Activated naive CD8-positive, alpha-beta T cell (primary cell): Measurements from ENCODE around the gene RAD21L1.
"Not testable (repeated sequence)": the region's sequence is repeated elsewhere in the genome, so short reads cannot be mapped to it uniquely, and the experiment has no call there.

Source experiments
- H3K27ac Mint-ChIP-seq: one replicate; pipeline ENCODE4 v1.8.0; 2021; ENCODE audit warnings: mixed read lengths
- H3K27me3 Mint-ChIP-seq: one replicate; pipeline ENCODE4 v1.8.0; 2021; ENCODE audit warnings: mixed read lengths
- H3K36me3 Mint-ChIP-seq: one replicate; pipeline ENCODE4 v1.8.0; 2021; ENCODE audit warnings: mixed read lengths
- H3K4me1 Mint-ChIP-seq: one replicate; pipeline ENCODE4 v1.8.0; 2021; ENCODE audit warnings: low read depth, mixed read lengths
- H3K4me3 Mint-ChIP-seq: one replicate; pipeline ENCODE4 v1.8.0; 2021; ENCODE audit warnings: mild to moderate bottlenecking, mixed read lengths
- H3K9me3 Mint-ChIP-seq: one replicate; pipeline ENCODE4 v1.8.0; 2021; ENCODE audit warnings: low read depth, mixed read lengths

The RAD21L1 gene

DNA sequence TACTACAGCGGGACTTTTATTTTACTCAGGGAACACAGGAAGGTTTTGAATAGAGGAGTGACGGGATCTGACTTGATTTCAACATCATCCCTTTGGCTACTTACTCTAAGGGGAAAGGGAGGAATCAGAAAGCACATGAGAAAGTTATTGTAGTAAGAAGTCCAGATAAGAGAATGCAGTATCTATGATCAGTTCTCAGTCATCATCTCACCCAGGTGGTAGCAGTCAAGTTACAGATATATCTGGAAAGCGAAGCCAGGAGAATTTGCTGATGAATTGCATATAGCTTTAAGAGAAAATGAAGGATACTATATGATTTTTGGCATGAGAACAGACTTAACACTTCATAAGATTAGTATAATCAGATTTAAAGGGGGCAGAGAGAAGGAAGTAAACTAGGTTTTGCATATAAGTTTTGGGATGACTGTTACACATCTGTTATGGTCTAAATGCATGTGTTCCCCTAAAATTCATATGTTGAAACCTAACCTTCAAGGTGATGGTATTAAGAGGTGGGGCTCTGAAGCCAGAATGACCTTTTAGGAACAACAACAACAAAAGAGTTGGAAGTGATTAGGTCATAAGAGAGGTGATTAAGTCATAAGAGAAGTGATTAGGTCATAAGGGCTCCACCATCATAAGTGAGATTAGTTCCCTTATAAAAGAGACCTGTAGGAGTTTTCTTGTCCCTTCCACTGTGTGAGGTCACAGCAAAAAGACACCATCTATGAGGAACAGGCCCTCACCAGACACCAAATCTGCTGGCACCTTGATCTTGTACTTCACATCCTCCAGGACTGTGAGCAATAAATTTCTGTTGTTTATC lies 6.7 kb downstream of the RAD21L1 start:
- Mint-ChIP-seq H3K4me3 (no peak overlapping the region), H3K27ac (no peak overlapping the region), H3K27me3 (peaks cover 1% of the 10 kb centered on the region), H3K4me1 (no peaks in the 10 kb centered on the region), H3K36me3 (no peaks in the 10 kb centered on the region), H3K9me3 (no peaks in the 10 kb centered on the region)

GRCh38 chr20:1240549-1240948 lies 14.7 kb downstream of the RAD21L1 start:
- peaks cover 2% of the 10 kb centered on the region for H3K27me3 Mint-ChIP-seq
- H3K4me3 Mint-ChIP-seq: no peak overlapping the region
- no peaks in the 10 kb centered on the region for H3K36me3 Mint-ChIP-seq
- H3K4me1 Mint-ChIP-seq: peaks cover 3% of the 10 kb centered on the region
- no peaks in the 10 kb centered on the region for H3K9me3 Mint-ChIP-seq
- no peak overlapping the region for H3K27ac Mint-ChIP-seq

GRCh38 chr20:1241456-1241855 lies 15.6 kb downstream of the RAD21L1 start:
- peaks cover 2% of the 10 kb centered on the region for H3K27me3 Mint-ChIP-seq
- no peak overlapping the region for H3K27ac Mint-ChIP-seq
- H3K36me3 Mint-ChIP-seq: no peaks in the 10 kb centered on the region
- H3K9me3 Mint-ChIP-seq: no peaks in the 10 kb centered on the region
- H3K4me3 Mint-ChIP-seq: no peak overlapping the region
- H3K4me1 Mint-ChIP-seq: peaks cover 3% of the 10 kb centered on the region

- H3K4me1 Mint-ChIP-seq: peaks cover 3% of the 10 kb centered on the region
- no peaks in the 10 kb centered on the region for H3K9me3 Mint-ChIP-seq
- no peak overlapping the region for H3K27ac Mint-ChIP-seq
- peaks cover 2% of the 10 kb centered on the region for H3K27me3 Mint-ChIP-seq
- H3K4me3 Mint-ChIP-seq: no peak overlapping the region
- H3K36me3 Mint-ChIP-seq: no peaks in the 10 kb centered on the region
Measured at GRCh38 chr20:1242099-1242498, 16.3 kb downstream of the RAD21L1 start.

DNA sequence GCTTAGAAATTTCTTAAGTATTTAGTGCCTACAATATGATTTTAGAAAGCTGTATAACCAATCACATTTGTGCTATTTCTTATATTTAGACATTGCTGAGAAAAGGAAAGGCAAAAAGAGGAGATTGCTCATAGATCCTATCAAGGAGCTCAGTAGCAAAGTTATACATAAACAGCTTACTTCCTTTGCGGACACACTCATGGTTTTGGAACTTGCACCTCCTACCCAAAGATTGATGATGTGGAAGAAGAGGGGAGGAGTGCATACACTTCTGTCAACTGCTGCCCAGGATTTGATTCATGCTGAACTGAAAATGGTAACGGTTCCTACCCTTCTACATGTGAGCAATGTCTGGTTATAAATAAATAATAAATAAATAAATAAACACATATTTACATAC lies 16.7 kb downstream of the RAD21L1 start:
- Mint-ChIP-seq H3K9me3 (no peaks in the 10 kb centered on the region), H3K4me1 (peaks cover 4% of the 10 kb centered on the region), H3K4me3 (no peak overlapping the region), H3K27ac (no peak overlapping the region), H3K27me3 (peaks cover 2% of the 10 kb centered on the region), H3K36me3 (no peaks in the 10 kb centered on the region)

DNA sequence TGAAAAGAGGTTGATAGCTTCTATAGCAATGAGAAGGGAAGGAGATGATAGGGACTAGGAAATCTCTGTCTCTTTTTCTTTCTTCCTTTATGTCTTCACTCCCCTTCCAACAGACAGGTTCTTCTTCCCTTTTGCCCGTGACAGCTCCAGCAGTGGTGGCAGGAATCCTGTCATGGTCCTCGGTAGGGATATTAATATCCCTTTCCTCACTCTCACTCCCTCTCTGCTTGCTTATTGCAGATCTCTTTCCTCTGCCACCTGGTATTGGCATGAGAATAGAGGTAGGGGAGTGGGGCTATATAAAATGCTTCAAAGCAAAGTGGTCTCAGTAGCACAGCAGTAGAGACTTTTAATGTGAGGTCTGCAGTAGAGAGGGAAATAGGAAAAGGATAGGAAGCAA lies 19.7 kb downstream of the RAD21L1 start:
- Mint-ChIP-seq H3K4me3 (no peak overlapping the region), H3K27me3 (peaks cover 2% of the 10 kb centered on the region), H3K9me3 (no peaks in the 10 kb centered on the region), H3K36me3 (no peaks in the 10 kb centered on the region), H3K4me1 (peaks cover 7% of the 10 kb centered on the region), H3K27ac (no peak overlapping the region)

DNA sequence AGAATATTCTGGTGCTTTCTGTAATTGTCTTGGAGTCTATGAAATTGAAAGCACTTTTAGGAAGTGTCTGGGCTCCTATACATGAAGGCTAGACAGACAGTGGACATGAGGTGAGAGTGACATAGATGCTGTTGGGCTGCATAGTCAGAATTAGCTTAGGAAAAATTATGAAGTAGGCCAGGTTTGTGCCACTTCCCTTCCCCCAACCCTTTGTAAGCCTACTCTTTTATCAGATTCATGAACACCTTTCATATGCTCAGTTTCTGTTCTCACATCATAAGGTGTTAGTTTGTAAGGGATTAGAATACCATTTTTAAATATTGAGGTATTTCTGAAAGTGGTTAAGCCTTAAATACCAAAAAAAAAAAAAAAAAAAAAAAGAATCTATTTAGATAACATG lies 21.8 kb downstream of the RAD21L1 start:
- Mint-ChIP-seq H3K27me3 (no peaks in the 10 kb centered on the region), H3K4me1 (peaks cover 18% of the 10 kb centered on the region), H3K36me3 (no peaks in the 10 kb centered on the region), H3K27ac (no peak overlapping the region), H3K9me3 (no peaks in the 10 kb centered on the region), H3K4me3 (no peak overlapping the region)

GRCh38 chr20:1250282-1250681 lies 24.4 kb downstream of the RAD21L1 start:
- H3K27me3 Mint-ChIP-seq, H3K27ac Mint-ChIP-seq, H3K4me3 Mint-ChIP-seq, H3K36me3 Mint-ChIP-seq, H3K9me3 Mint-ChIP-seq: not testable (repeated sequence)
- peaks cover 18% of the 10 kb centered on the region for H3K4me1 Mint-ChIP-seq

GRCh38 chr20:1252416-1252815 lies 26.6 kb downstream of the RAD21L1 start:
- Mint-ChIP-seq H3K9me3 (no peaks in the 10 kb centered on the region), H3K27me3 (no peaks in the 10 kb centered on the region), H3K27ac (no peak overlapping the region), H3K36me3 (no peaks in the 10 kb centered on the region), H3K4me1 (peaks cover 17% of the 10 kb centered on the region), H3K4me3 (no peak overlapping the region)

DNA sequence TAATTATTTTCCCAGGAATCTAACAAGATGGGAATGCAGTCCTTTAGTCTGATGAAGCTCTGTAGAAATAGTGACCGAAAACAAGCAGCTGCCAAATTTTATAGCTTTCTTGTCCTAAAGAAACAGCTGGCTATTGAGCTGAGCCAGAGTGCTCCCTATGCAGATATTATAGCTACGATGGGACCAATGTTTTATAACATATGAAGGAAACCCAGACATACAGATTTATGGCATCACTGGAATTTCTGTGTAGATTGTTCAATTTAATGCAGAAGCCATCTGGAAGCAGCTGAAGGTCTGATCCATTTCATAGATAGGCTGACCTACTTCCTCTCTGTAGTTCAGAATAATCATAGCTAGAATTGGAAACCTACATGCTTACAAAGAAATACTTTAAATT lies 28.4 kb downstream of the RAD21L1 start:
- Mint-ChIP-seq H3K27ac (no peak overlapping the region), H3K4me1 (peaks cover 13% of the 10 kb centered on the region), H3K36me3 (no peaks in the 10 kb centered on the region), H3K4me3 (no peak overlapping the region), H3K9me3 (no peaks in the 10 kb centered on the region), H3K27me3 (no peaks in the 10 kb centered on the region)

- H3K27ac Mint-ChIP-seq: no peak overlapping the region
- no peaks in the 10 kb centered on the region for H3K36me3 Mint-ChIP-seq
- H3K27me3 Mint-ChIP-seq: no peaks in the 10 kb centered on the region
- H3K9me3 Mint-ChIP-seq: no peaks in the 10 kb centered on the region
- no peak overlapping the region for H3K4me3 Mint-ChIP-seq
- peaks cover 13% of the 10 kb centered on the region for H3K4me1 Mint-ChIP-seq
Measured at GRCh38 chr20:1255675-1256074, 29.8 kb downstream of the RAD21L1 start.

- Mint-ChIP-seq H3K36me3 (peaks cover 2% of the 10 kb centered on the region), H3K27me3 (peaks cover 1% of the 10 kb centered on the region), H3K27ac (peak overlapping the region; percentile 96), H3K4me1 (peaks cover 52% of the 10 kb centered on the region), H3K4me3 (peak overlapping the region; percentile 47), H3K9me3 (no peaks in the 10 kb centered on the region)
Measured at GRCh38 chr20:1263853-1264252, 38.0 kb downstream of the RAD21L1 start.

GRCh38 chr20:1264727-1265126 lies 38.9 kb downstream of the RAD21L1 start:
- H3K27me3 Mint-ChIP-seq: peaks cover 1% of the 10 kb centered on the region
- no peaks in the 10 kb centered on the region for H3K9me3 Mint-ChIP-seq
- H3K36me3 Mint-ChIP-seq: peaks cover 2% of the 10 kb centered on the region
- H3K27ac Mint-ChIP-seq: peak overlapping the region; percentile 96
- H3K4me3 Mint-ChIP-seq: peak overlapping the region; percentile 95
- peaks cover 61% of the 10 kb centered on the region for H3K4me1 Mint-ChIP-seq

DNA sequence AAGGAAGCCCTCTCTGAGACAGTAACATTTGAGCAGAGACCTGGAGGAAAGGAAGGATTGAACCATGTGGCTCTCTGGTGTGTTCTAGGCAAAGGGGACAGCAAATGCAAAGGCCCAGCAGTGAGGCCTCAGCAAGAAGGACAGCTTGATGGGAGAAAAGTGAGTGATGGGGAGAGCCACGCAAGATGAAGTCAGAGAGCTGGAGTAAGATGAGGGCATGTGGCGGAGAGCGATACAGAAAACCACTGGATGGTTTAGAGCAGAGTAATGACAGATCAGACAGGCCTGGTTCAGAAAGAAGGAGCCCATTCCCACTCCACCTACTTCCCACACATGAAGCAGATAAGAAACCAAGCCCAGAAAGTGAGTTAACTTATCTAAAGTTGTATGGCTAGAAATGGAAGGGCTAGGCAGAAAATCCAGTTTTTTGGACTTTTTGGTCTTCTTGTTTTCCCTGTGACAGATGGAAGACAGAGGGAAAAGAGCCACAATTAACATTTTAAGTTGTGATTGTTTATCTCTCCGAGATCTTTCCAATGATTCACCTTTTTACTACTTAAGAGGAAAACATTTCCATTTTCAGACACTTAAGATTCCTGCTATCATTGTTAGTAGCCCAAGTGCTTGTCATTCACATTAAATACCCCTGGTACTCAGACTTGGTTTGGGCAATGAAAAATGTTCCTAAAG lies 39.5 kb downstream of the RAD21L1 start:
- H3K4me3 Mint-ChIP-seq: peak overlapping the region; percentile 95
- H3K4me1 Mint-ChIP-seq: peaks cover 64% of the 10 kb centered on the region
- H3K9me3 Mint-ChIP-seq: no peaks in the 10 kb centered on the region
- peaks cover 1% of the 10 kb centered on the region for H3K27me3 Mint-ChIP-seq
- H3K27ac Mint-ChIP-seq: peak overlapping the region; percentile 96
- H3K36me3 Mint-ChIP-seq: peaks cover 2% of the 10 kb centered on the region

GRCh38 chr20:1265916-1266166 lies 40.0 kb downstream of the RAD21L1 start:
- Mint-ChIP-seq H3K4me1 (peaks cover 68% of the 10 kb centered on the region), H3K9me3 (no peaks in the 10 kb centered on the region), H3K4me3 (peak overlapping the region; percentile 95), H3K36me3 (peaks cover 2% of the 10 kb centered on the region), H3K27me3 (peaks cover under 1% of the 10 kb centered on the region), H3K27ac (peak overlapping the region; percentile 96)
